Activated T-cell treated with anti-CD3 and anti-CD28 coated beads for 1 hour (primary cell): Measurements from ENCODE around the gene FCF1.

Source experiments
- DNase-seq: peaks from one replicate; pipeline ENCODE4 v3.0.0-alpha.2; 2020; ENCODE audit warnings: low read depth

The FCF1 gene

GRCh38 chr14:74771399-74771798, 58.5 kb downstream of the FCF1 start:
- DNase-seq: no peak

GRCh38 chr14:74784634-74785033, 71.7 kb downstream of the FCF1 start:
- no peak for DNase-seq

GRCh38 chr14:74785056-74785613, 72.2 kb downstream of the FCF1 start:
- DNase-seq: no peak

GRCh38 chr14:74786796-74787315, 73.9 kb downstream of the FCF1 start:
- no peak for DNase-seq
